ENCODE measurements around the gene LPAR3.

GRCh38 chr1:84929581-84929980 is 36.6 kb upstream of the LPAR3 start:
- TF ChIP-seq CTCF (conservative IDR thresholded peaks at IDR 0.05; ENCODE audit: low read depth, low read length) (no peak), MAZ (IDR thresholded peaks at IDR 0.05; ENCODE audit: borderline replicate concordance, low read depth, low read length) (no peak), MXI1 (IDR thresholded peaks at IDR 0.05; ENCODE audit: borderline replicate concordance, low read depth, low read length) (no peak), POLR2A (IDR thresholded peaks at IDR 0.05; ENCODE audit: low read depth, low read length) (no peak), FOS (IDR thresholded peaks at IDR 0.05; ENCODE audit: low read depth, low read length) (no peak), RCOR1 (IDR thresholded peaks at IDR 0.05; ENCODE audit: insufficient replicate concordance, low read length) (no peak), CHD1 (IDR thresholded peaks at IDR 0.05; ENCODE audit: low read depth, low read length) (no peak), CEBPB (IDR thresholded peaks at IDR 0.05; ENCODE audit: low read depth, low read length) (no peak), RAD21 (IDR thresholded peaks at IDR 0.05; ENCODE audit: low read length) (no peak), RFX5 (IDR thresholded peaks at IDR 0.05; ENCODE audit: low read depth, low read length) (no peak), USF2 (IDR thresholded peaks at IDR 0.05; ENCODE audit: low read depth, low read length) (no peak)

Measured in IMR-90 (cell line).